Left ventricle myocardium inferior (tissue), 1 donor: ENCODE results near the gene ABHD12. TPM values are rescaled to one million over a fixed set of nuclear protein-coding genes. Genes with fewer than 3 reads are reported as not detected.

Source experiments
- DNase-seq: peaks from one replicate; pipeline ENCODE4 v3.0.0-alpha.2; 2020
- H3K27ac ChIP-seq: fragments of 200-600 bp; replicated peaks from 2 replicates; pipeline ENCODE4 v1.8.0; 2021
- H3K27me3 ChIP-seq: fragments of 200-600 bp; 2 replicates; pipeline ENCODE4 v1.8.0; 2021; ENCODE audit warnings: low read depth
- H3K36me3 ChIP-seq: fragments of 200-600 bp; 2 replicates; pipeline ENCODE4 v1.8.0; 2021
- H3K4me1 ChIP-seq: fragments of 200-600 bp; 2 replicates; pipeline ENCODE4 v1.8.0; 2021
- H3K4me3 ChIP-seq: fragments of 200-600 bp; 2 replicates; pipeline ENCODE4 v1.8.0; 2021; ENCODE audit warnings: mild to moderate bottlenecking, moderate library complexity
- H3K9me3 ChIP-seq: fragments of 200-600 bp; replicated peaks from 2 replicates; pipeline ENCODE4 v1.8.0; 2021
- CTCF ChIP-seq: fragments of 200-600 bp; IDR thresholded peaks from 2 replicates; pipeline ENCODE4 v1.8.0; 2021; ENCODE audit warnings: antibody characterized with exemption, mild to moderate bottlenecking, borderline replicate concordance
- intact Hi-C: fragments of 100-400 bp; cut with micrococcal nuclease; formaldehyde crosslinking; loops from one replicate; pipeline ENCODE4 v1.11.0; 2022
- total RNA-seq: library from RNA; stranded (reverse); fragmentation: NEBNext Ultra II Directional; extraction: Animal tissue kit (Norgen Biotek cat#: 25700); gene quantifications from one replicate; pipeline ENCODE4 v1.2.1, GENCODE V29; 2021
- donor health status: DM: no; HTN: yes; CAD: no; lungs with severe emphysema.

ABHD12 gene
- total RNA-seq, 1 donor from 2014 or later = 23.2 TPM

GRCh38 chr20:25328954-25329498, 61.6 kb downstream of the ABHD12 start:
- H3K36me3 ChIP-seq = no peaks in the 10 kb centered on the region
- no peak overlapping the region for H3K4me3 ChIP-seq
- TF ChIP-seq CTCF = no peak
- no peak for DNase-seq
- no peak overlapping the region for H3K27ac ChIP-seq
- no peaks in the 10 kb centered on the region for H3K9me3 ChIP-seq
- no peaks in the 10 kb centered on the region for H3K27me3 ChIP-seq
- intact Hi-C loops = no loop called here
- H3K4me1 ChIP-seq = peaks cover 13% of the 10 kb centered on the region

- no peak for DNase-seq
- peaks cover 13% of the 10 kb centered on the region for H3K4me1 ChIP-seq
- H3K4me3 ChIP-seq = no peak overlapping the region
- H3K27ac ChIP-seq = no peak overlapping the region
- no peaks in the 10 kb centered on the region for H3K9me3 ChIP-seq
- H3K27me3 ChIP-seq = no peaks in the 10 kb centered on the region
- no peak for TF ChIP-seq CTCF
- intact Hi-C loops = no loop called here
- peaks cover 7% of the 10 kb centered on the region for H3K36me3 ChIP-seq
Observed at GRCh38 chr20:25327521-25328235, 63.0 kb downstream of the ABHD12 start.

- Histone ChIP-seq H3K4me1 (peaks cover 15% of the 10 kb centered on the region), H3K27me3 (no peaks in the 10 kb centered on the region), H3K27ac (no peak overlapping the region), H3K36me3 (peaks cover 17% of the 10 kb centered on the region), H3K9me3 (no peaks in the 10 kb centered on the region), H3K4me3 (no peak overlapping the region)
- DNase-seq = no peak
- no peak for TF ChIP-seq CTCF
- intact Hi-C loops = no loop called here
Observed at GRCh38 chr20:25325997-25326396, 64.6 kb downstream of the ABHD12 start.

- H3K4me1 ChIP-seq = peaks cover 24% of the 10 kb centered on the region
- TF ChIP-seq CTCF = no peak
- H3K36me3 ChIP-seq = peaks cover 17% of the 10 kb centered on the region
- intact Hi-C loops = no loop called here
- DNase-seq = no peak
- H3K4me3 ChIP-seq = no peak overlapping the region
- H3K27me3 ChIP-seq = no peaks in the 10 kb centered on the region
- no peaks in the 10 kb centered on the region for H3K9me3 ChIP-seq
- H3K27ac ChIP-seq = peak overlapping the region; percentile 2
Observed at GRCh38 chr20:25325073-25325472, 65.6 kb downstream of the ABHD12 start.

- DNase-seq = no peak
- Histone ChIP-seq H3K9me3 (no peaks in the 10 kb centered on the region), H3K27me3 (no peaks in the 10 kb centered on the region), H3K36me3 (peaks cover 17% of the 10 kb centered on the region), H3K4me1 (peaks cover 31% of the 10 kb centered on the region), H3K4me3 (no peak overlapping the region), H3K27ac (no peak overlapping the region)
- TF ChIP-seq CTCF = no peak
- intact Hi-C loops = no loop called here
Observed at GRCh38 chr20:25324412-25324811, 66.2 kb downstream of the ABHD12 start.
